GM18951 (cell line): Measurements from ENCODE around the gene LGI2.

Experiments
- POLR2A ChIP-seq: IDR thresholded peaks from 4 replicates; pipeline ENCODE4 v1.6.1; 2011; ENCODE audit warnings: mild to moderate bottlenecking; ENCODE audit not compliant: insufficient read length, insufficient read depth; ENCODE audit errors: extremely low read depth
- in situ Hi-C: fragments of 300-500 bp; cut with MboI; formaldehyde crosslinking; loops from one replicate; pipeline ENCODE4 v1.12.0; 2022; ENCODE audit warnings: low sequenced_read_pairs, mixed read lengths, inconsistent platforms; ENCODE audit not compliant: unreplicated experiment

The LGI2 gene

DNA sequence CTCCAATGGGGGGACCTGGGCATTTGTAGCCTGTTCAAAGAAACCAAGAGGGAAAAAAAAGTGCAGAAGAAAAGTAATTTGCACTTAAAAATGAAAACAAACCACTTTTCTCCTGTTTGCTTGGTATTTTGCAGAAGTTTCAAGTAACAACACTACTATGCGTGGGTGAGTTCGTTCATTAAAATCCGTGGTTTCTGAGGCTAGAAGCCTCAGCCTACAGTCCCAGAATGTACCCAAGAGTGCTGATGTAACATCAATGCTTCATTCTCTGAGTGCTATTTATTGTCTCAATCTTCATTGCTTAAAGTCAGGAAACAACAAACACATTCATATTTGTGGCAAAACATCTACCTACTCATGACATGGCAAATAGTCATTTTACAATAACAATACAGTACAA is 29.2 kb downstream of the LGI2 start:
- TF ChIP-seq POLR2A: no peak
- in situ Hi-C loops: no loop called here

DNA sequence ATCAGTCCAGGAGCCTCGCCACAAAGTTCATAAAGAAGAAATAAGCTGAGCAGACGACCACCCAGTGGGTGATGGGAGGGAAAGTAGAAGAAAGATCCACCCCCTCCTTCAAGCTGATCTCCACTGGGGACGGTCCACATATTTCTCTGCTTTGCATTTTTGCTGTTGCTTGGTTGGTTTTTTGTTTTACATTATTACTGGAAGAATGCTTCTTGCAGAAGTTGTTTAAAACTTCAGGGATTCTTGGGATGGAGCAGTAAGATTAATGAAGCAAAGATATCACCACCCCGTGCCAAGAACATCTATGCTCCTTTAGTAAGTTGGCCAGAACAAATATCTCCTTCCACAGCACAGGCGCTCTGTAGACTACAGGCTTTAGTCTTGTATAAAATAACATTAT is 30.1 kb downstream of the LGI2 start:
- in situ Hi-C loops: no loop called here
- no peak for TF ChIP-seq POLR2A

DNA sequence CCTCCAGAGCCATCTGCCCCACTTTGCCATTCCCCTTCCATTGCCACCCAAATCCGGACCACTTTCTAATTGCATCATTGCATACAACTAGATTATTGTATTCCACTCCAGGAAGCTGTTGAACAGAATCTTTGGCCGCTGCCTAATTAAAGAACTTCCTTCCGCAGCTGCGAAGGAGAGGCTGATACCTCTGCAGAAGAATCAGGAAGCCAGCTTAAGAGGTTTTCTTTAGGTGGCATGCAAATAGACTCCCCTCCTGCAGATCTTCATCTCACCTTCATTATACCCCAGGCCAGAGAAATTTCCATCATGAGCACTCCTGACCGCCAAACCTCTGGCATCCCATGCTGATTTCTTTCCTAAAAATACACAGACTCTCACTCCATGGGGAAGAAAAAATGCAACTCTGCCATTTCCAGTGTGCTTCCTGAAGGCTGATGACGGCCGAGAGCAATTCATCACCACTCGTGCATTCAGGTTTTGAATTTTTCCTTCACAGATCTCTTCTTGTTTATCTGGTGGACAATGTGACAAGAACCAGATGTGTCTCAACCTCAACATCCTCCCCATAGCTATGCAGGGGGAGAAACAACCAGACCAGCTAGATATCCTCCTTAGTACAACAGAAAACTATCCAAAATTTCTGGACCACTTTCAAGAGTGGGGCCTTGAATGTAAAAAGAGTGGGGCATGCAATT is 31.2 kb downstream of the LGI2 start:
- in situ Hi-C loops: loop anchor here (25.0 kb wide), 1 partner anchor 363 kb away; no protein-coding TSS in a partner anchor
- no peak for TF ChIP-seq POLR2A

DNA sequence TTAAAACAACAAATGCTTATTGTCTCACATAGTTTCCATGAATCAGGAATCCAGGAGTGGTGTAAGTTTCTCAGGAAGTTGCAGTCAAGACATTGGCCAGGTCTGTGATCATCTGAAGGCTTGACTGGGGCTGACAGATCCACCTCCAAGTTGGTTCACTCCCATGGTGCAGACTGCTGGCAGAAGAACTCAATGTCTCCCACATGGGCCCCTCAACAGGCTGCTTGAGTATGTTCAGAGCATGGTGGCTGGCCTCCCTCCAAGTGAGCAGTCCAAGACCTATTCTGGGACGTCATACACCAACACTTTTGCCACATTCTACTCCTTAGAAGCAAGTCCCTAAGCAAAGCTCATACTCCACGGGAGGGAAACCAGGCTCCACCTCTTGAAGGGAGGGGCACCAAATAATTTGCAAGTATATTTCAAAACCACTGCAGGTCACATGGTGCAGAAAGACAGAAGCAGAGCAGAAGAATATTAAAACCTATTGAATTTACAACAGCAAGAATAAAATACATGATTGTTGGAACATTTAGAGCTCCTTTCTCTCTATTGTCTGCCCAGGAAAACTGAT is 35.3 kb downstream of the LGI2 start:
- in situ Hi-C loops: loop anchor here (25.0 kb wide), 1 partner anchor 367 kb away; no protein-coding TSS in a partner anchor
- no peak for TF ChIP-seq POLR2A

DNA sequence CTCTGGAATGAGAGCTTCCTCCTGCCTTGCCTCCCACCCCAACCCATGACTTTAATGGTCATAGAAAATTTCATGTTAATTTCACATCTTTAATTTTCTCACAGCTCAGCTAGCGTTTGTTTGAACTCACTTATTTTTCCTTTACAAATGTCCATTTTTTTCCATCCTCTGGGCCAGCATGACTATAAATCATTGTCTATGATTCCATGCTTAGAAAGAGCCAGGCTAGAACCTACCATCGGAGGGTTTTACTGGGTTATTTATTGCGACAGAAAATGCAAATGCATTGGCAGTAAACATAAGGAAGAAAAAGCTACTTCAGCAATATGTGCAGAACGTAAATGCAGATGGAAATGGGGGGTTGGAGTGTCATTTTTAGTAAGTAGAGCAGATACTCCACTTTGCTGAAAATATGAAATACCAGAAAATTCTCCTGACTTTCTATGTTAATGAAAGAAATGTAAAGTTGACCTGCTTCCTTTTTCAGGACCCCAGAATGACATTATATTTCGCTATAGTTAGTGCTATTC is 37.1 kb downstream of the LGI2 start:
- no peak for TF ChIP-seq POLR2A
- in situ Hi-C loops: loop anchor here (25.0 kb wide), 1 partner anchor 369 kb away; no protein-coding TSS in a partner anchor

DNA sequence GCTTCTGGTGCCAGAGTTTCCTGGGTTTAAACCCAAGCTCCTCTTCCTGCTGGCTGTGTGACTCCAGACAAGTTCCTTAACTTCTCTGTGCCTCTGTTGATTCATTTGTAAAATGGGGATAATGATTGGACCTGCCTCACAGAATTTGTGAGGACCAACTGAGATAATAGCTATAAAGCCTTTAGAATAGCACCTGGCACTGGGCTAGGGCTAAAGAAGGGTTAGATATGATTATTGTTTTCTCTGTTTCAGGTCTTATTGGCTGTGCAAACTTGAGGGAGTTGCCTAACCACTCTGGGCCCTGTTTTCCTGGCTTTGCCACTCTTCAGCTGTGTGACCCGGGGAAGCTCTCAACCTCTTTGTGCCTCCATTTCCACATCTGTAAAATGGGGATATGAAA is 37.8 kb downstream of the LGI2 start:
- no peak for TF ChIP-seq POLR2A
- in situ Hi-C loops: loop anchor here (25.0 kb wide), 1 partner anchor 369 kb away; no protein-coding TSS in a partner anchor

DNA sequence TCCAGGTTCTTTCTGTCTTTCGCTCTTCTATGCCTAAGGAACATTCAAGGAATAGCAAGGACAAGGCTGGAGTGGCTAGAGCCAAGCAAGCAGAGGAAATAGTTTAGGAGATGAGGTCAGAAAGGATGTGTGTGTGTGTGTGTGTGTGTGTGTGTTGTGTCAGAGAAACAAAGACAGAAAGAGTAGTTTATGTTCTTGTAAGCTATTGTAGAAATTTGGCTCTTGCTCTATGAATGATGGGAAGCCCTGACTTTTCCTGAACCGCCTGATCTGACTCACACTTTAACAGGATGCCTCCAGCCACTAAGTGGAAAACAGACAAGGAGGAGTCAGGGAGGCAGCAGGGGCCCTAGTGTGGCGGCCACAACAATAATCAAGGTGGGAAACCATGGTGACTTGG is 39.7 kb downstream of the LGI2 start:
- in situ Hi-C loops: loop anchor here (25.0 kb wide), 1 partner anchor 371 kb away; no protein-coding TSS in a partner anchor
- TF ChIP-seq POLR2A: no peak

DNA sequence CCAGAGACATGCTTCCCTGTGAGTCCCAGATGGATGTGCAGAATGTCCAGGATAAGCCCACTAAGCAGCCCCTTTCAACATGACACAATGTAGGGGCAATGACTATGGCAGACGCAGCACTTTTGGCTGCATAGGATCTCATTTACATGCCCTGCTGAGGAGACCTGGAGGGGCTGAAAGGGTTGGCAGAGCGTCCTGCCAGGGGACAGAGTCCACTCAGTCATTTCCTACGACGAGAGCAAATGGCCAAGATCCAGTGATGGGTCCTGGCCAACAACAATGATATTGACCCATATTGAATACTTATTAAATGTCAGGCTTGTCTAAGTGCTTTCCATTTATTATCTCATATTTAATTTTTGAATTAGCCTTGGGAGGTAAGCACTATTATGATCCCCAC is 41.4 kb downstream of the LGI2 start:
- TF ChIP-seq POLR2A: no peak
- in situ Hi-C loops: loop anchor here (10.0 to 25.0 kb wide), 2 partner anchors 155 to 373 kb away; no protein-coding TSS in a partner anchor

DNA sequence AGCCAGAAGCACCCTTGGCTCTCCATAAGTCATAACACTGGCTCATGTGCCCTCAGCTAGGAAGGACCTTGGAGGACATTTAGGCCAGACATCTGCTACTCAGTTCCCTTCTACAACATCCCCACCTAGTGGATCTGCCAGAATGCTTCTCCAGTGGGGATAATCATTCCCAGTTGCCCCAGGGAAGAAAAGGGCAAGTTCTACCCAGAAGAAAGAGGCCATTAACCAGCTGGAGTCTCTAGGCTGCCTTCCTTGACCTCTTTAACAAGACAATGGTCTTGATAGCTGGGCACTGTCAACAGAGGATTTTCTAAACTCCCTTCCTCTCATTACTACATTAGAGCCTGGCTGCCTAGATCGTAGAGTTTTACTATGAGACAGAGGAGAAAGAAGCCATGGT is 42.0 kb downstream of the LGI2 start:
- in situ Hi-C loops: loop anchor here (10.0 to 25.0 kb wide), 2 partner anchors 156 to 374 kb away; no protein-coding TSS in a partner anchor
- no peak for TF ChIP-seq POLR2A

DNA sequence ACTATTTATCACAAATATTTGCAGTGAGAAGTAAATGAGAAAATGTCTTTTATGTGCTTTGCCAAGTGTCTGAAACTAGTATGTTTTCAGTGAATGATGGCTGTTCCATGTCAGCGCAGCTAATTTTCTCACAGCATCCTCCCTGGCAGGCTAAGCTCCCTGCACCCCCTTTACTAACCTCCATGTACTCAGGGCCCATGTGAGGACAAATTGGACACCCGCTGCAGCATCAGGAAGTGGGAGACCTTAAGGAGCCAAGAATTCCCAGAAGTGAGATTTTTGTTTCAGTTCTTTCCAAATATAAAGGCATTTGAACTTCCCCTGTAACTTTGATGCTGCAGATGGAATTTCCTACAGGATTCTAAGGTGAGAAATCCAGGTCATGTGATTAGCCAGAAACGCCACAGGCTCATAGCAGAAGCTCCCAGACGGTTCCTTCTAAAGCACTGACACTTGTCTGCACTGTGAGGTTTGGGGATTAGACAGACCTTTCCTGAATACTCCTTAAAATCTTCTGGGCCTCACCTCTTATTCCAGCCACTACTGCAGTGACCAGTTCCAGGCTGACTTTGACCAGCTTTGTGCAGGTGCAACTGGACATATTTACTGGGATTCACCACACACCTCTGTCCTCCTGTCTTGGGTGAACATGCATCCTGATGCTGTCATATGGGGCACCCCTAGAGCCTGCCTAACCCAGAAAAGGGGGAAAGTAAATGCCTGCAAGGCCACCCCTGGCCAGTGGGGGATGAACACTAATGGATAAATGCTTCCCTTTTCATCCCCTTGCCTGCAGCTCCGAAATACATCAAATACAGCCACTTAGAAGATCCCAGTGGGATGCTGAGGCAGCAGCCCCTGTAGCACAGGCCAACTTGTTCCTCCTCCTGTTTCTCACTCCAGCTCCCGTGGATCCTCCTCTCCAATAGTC is 45.9 kb downstream of the LGI2 start:
- no peak for TF ChIP-seq POLR2A
- in situ Hi-C loops: loop anchor here (10.0 to 25.0 kb wide), 2 partner anchors 160 to 377 kb away; no protein-coding TSS in a partner anchor

DNA sequence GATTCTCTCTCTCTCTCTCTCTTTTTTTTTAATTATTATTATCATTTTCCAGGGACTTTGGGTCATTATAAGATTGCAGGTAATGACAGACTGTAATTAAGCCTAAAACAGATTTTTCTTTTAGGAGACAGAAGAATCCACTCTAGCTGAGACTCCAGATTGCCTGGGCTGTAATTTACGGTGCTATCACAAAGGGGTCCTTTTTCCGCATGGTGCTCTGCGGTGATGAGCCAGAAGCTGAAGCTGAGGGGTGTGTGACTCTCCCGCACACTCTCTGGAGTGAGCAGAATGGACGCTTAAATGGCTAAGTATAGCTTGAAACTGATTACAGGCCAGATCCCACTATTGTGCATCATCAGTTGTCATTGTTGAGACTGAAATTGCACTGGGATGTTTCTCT is 50.0 kb downstream of the LGI2 start:
- in situ Hi-C loops: loop anchor here (10.0 to 25.0 kb wide), 2 partner anchors 164 to 382 kb away; no protein-coding TSS in a partner anchor
- TF ChIP-seq POLR2A: no peak

DNA sequence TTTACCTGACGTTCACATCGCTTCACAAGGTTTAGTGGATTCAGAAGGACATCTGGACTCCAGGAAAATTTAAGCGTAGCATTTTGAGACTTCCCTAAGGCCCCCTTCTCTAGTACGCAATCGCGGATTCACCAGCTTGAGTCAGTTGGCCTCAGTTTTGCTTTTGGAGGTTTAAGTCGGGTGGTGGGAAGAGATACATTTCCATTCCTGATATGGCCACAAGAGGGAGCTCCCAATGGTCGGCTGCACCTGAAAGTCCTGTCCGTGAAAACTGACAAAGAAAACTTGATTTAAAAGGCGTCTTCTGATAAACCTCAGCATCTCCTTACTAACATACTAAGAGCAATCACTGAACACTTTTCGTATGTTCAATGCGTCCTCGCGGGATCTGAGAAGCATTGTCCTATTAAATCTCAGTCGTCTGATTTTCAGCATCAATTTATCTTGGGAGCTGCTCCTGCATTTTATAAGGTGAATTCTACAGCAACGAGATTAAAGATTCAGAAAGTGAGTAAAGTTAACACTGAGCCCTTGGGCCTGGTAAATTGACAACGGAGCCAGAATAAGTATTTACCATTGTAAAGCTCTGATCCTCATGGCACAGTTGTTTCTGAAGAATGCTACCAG is 50.6 kb downstream of the LGI2 start:
- in situ Hi-C loops: loop anchor here (10.0 to 25.0 kb wide), 2 partner anchors 165 to 382 kb away; no protein-coding TSS in a partner anchor
- TF ChIP-seq POLR2A: no peak
